IPS-20b (cell line): Measurements from ENCODE around the gene SMIM38.

ENCODE experiments used
- H3K27ac ChIP-seq: one replicate; pipeline ENCODE4 v1.5.1; 2013; ENCODE audit warnings: low read length
- H3K27me3 ChIP-seq: 2 replicates; pipeline ENCODE4 v1.6.1; 2013; ENCODE audit warnings: mild to moderate bottlenecking, low read length, inconsistent platforms; ENCODE audit not compliant: insufficient read depth
- H3K36me3 ChIP-seq: 2 replicates; pipeline ENCODE4 v1.6.1; 2013; ENCODE audit warnings: low read depth, mild to moderate bottlenecking, inconsistent platforms, low read length, moderate library complexity; ENCODE audit not compliant: insufficient read depth
- H3K4me1 ChIP-seq: 2 replicates; pipeline ENCODE4 v1.6.1; 2013; ENCODE audit warnings: mild to moderate bottlenecking, control low read depth, inconsistent platforms, low read length, moderate library complexity; ENCODE audit not compliant: insufficient read depth
- H3K4me3 ChIP-seq: 2 replicates; pipeline ENCODE4 v1.5.1; 2013; ENCODE audit warnings: mild to moderate bottlenecking, low read length, inconsistent platforms
- H3K9ac ChIP-seq: 2 replicates; pipeline ENCODE4 v1.6.1; 2013; ENCODE audit warnings: low read depth, mild to moderate bottlenecking, inconsistent platforms, low read length, moderate library complexity
- H3K9me3 ChIP-seq: 2 replicates; pipeline ENCODE4 v1.6.1; 2013; ENCODE audit warnings: mild to moderate bottlenecking, low read depth, low read length, inconsistent platforms; ENCODE audit not compliant: insufficient read depth

The SMIM38 gene

GRCh38 chr11:69193151-69193550, 37.4 kb downstream of the SMIM38 start:
- H3K36me3 ChIP-seq, result no peaks in the 10 kb centered on the region
- H3K27me3 ChIP-seq, result no peaks in the 10 kb centered on the region; the same call in 1 of the 2 replicates
- no peak overlapping the region for H3K9ac ChIP-seq
- no peaks in the 10 kb centered on the region for H3K4me1 ChIP-seq
- no peak overlapping the region for H3K27ac ChIP-seq
- no peak overlapping the region for H3K4me3 ChIP-seq
- H3K9me3 ChIP-seq, result no peaks in the 10 kb centered on the region

- H3K27ac ChIP-seq, result no peak overlapping the region
- no peaks in the 10 kb centered on the region for H3K9me3 ChIP-seq
- no peaks in the 10 kb centered on the region for H3K36me3 ChIP-seq
- no peaks in the 10 kb centered on the region; the same call in 1 of the 2 replicates for H3K27me3 ChIP-seq
- H3K4me1 ChIP-seq, result no peaks in the 10 kb centered on the region
- H3K9ac ChIP-seq, result no peak overlapping the region
- no peak overlapping the region for H3K4me3 ChIP-seq
These were observed 37.9 kb downstream of the SMIM38 start for GRCh38 chr11:69193629-69194028.

- no peaks in the 10 kb centered on the region; the same call in 1 of the 2 replicates for H3K27me3 ChIP-seq
These were observed 38.7 kb downstream of the SMIM38 start for GRCh38 chr11:69194396-69194795.

GRCh38 chr11:69194956-69195355, 39.2 kb downstream of the SMIM38 start:
- Histone ChIP-seq H3K27ac (no peak overlapping the region), H3K4me3 (no peak overlapping the region), H3K27me3 (no peaks in the 10 kb centered on the region; the same call in 1 of the 2 replicates), H3K9me3 (no peaks in the 10 kb centered on the region), H3K4me1 (no peaks in the 10 kb centered on the region), H3K36me3 (no peaks in the 10 kb centered on the region), H3K9ac (no peak overlapping the region)

More at GRCh38 chr11:69194396-69194795, 38.7 kb downstream of the SMIM38 start:
- no peak overlapping the region for H3K9ac ChIP-seq
- no peak overlapping the region for H3K27ac ChIP-seq
- no peaks in the 10 kb centered on the region for H3K36me3 ChIP-seq
- no peaks in the 10 kb centered on the region for H3K4me1 ChIP-seq
- H3K4me3 ChIP-seq, result no peak overlapping the region
- no peaks in the 10 kb centered on the region for H3K9me3 ChIP-seq

- H3K9ac ChIP-seq, result no peak overlapping the region
- H3K27ac ChIP-seq, result no peak overlapping the region
- no peaks in the 10 kb centered on the region; the same call in 1 of the 2 replicates for H3K27me3 ChIP-seq
- no peaks in the 10 kb centered on the region for H3K9me3 ChIP-seq
- H3K36me3 ChIP-seq, result no peaks in the 10 kb centered on the region
- no peak overlapping the region for H3K4me3 ChIP-seq
- H3K4me1 ChIP-seq, result no peaks in the 10 kb centered on the region; the same call in 1 of the 2 replicates
These were observed 40.4 kb downstream of the SMIM38 start for GRCh38 chr11:69195824-69196782.

GRCh38 chr11:69196783-69197169, 41.0 kb downstream of the SMIM38 start:
- H3K36me3 ChIP-seq, result no peaks in the 10 kb centered on the region
- H3K9ac ChIP-seq, result no peak overlapping the region
- no peaks in the 10 kb centered on the region for H3K9me3 ChIP-seq
- no peak overlapping the region for H3K4me3 ChIP-seq
- H3K27ac ChIP-seq, result no peak overlapping the region
- no peaks in the 10 kb centered on the region; the same call in 1 of the 2 replicates for H3K4me1 ChIP-seq
- H3K27me3 ChIP-seq, result no peaks in the 10 kb centered on the region

GRCh38 chr11:69198891-69199582, 43.3 kb downstream of the SMIM38 start:
- no peaks in the 10 kb centered on the region for H3K36me3 ChIP-seq
- H3K9me3 ChIP-seq, result no peaks in the 10 kb centered on the region
- no peak overlapping the region for H3K4me3 ChIP-seq
- H3K9ac ChIP-seq, result no peak overlapping the region
- H3K4me1 ChIP-seq, result no peaks in the 10 kb centered on the region; the same call in 1 of the 2 replicates
- H3K27me3 ChIP-seq, result no peaks in the 10 kb centered on the region
- no peak overlapping the region for H3K27ac ChIP-seq

GRCh38 chr11:69199583-69200315, 44.0 kb downstream of the SMIM38 start:
- no peak overlapping the region for H3K4me3 ChIP-seq
- no peaks in the 10 kb centered on the region; the same call in 1 of the 2 replicates for H3K4me1 ChIP-seq
- H3K36me3 ChIP-seq, result no peaks in the 10 kb centered on the region
- H3K27ac ChIP-seq, result no peak overlapping the region
- H3K9me3 ChIP-seq, result no peaks in the 10 kb centered on the region
- no peak overlapping the region for H3K9ac ChIP-seq
- no peaks in the 10 kb centered on the region for H3K27me3 ChIP-seq

- no peaks in the 10 kb centered on the region for H3K9me3 ChIP-seq
- H3K4me3 ChIP-seq, result no peak overlapping the region
- no peak overlapping the region for H3K9ac ChIP-seq
- H3K27me3 ChIP-seq, result no peaks in the 10 kb centered on the region
- no peaks in the 10 kb centered on the region; the same call in 1 of the 2 replicates for H3K4me1 ChIP-seq
- no peaks in the 10 kb centered on the region for H3K36me3 ChIP-seq
- H3K27ac ChIP-seq, result no peak overlapping the region
These were observed 44.8 kb downstream of the SMIM38 start for GRCh38 chr11:69200331-69201065.

- Histone ChIP-seq H3K4me1 (no peaks in the 10 kb centered on the region; the same call in 1 of the 2 replicates), H3K36me3 (no peaks in the 10 kb centered on the region), H3K9me3 (no peaks in the 10 kb centered on the region), H3K27me3 (no peaks in the 10 kb centered on the region), H3K27ac (no peak overlapping the region), H3K9ac (no peak overlapping the region), H3K4me3 (no peak overlapping the region)
These were observed 45.3 kb downstream of the SMIM38 start for GRCh38 chr11:69201066-69201365.
